Dedifferentiated amniotic fluid mesenchymal stem cell (primary cell): ENCODE data around the gene RTF1.

Source experiments
- DNase-seq: peaks from one replicate; pipeline ENCODE4 v3.0.0-alpha.2; 2016; ENCODE audit errors: extremely low spot score

Gene RTF1

GRCh38 chr15:41487381-41487780 is 70.5 kb downstream of the RTF1 start:
- no peak for DNase-seq

GRCh38 chr15:41487802-41488201 is 70.9 kb downstream of the RTF1 start:
- DNase-seq = no peak

- DNase-seq = no peak
Measured at GRCh38 chr15:41489641-41490040, 72.7 kb downstream of the RTF1 start.

- peak; percentile 90 for DNase-seq
Measured at GRCh38 chr15:41490355-41490754, 73.5 kb downstream of the RTF1 start.

- no peak for DNase-seq
Measured at GRCh38 chr15:41491889-41492288, 75.0 kb downstream of the RTF1 start.

- no peak for DNase-seq
Measured at GRCh38 chr15:41492597-41493204, 75.8 kb downstream of the RTF1 start.

GRCh38 chr15:41493205-41493901 is 76.5 kb downstream of the RTF1 start, which contains the start of gene ITPKA:
Gene ITPKA (plus strand): TSS chr15:41493874. CDS start chr15:41493928, 54 bp downstream.
- peak; percentile 24 for DNase-seq

GRCh38 chr15:41493902-41494189 is 77.0 kb downstream of the RTF1 start:
- no peak for DNase-seq

- no peak for DNase-seq
Measured at GRCh38 chr15:41494190-41494921, 77.5 kb downstream of the RTF1 start.

- DNase-seq = no peak
Measured at GRCh38 chr15:41494922-41495735, 78.2 kb downstream of the RTF1 start.

- DNase-seq = no peak
Measured at GRCh38 chr15:41495736-41496599, 79.1 kb downstream of the RTF1 start.

- DNase-seq = no peak
Measured at GRCh38 chr15:41498657-41499056, 81.8 kb downstream of the RTF1 start.

- no peak for DNase-seq
Measured at GRCh38 chr15:41499109-41499851, 82.4 kb downstream of the RTF1 start.

- DNase-seq = no peak
Measured at GRCh38 chr15:41501191-41501917, 84.5 kb downstream of the RTF1 start.

GRCh38 chr15:41501931-41502794 is 85.3 kb downstream of the RTF1 start:
- no peak for DNase-seq

GRCh38 chr15:41502795-41503668 is 86.1 kb downstream of the RTF1 start:
- DNase-seq = no peak

GRCh38 chr15:41503669-41504010 is 86.7 kb downstream of the RTF1 start:
- no peak for DNase-seq
